Measurements from ENCODE around the gene STK32B.
"Not testable (repeated sequence)": the region's sequence is repeated elsewhere in the genome, so short reads cannot be mapped to it uniquely, and the experiment has no call there.

Gene STK32B

DNA sequence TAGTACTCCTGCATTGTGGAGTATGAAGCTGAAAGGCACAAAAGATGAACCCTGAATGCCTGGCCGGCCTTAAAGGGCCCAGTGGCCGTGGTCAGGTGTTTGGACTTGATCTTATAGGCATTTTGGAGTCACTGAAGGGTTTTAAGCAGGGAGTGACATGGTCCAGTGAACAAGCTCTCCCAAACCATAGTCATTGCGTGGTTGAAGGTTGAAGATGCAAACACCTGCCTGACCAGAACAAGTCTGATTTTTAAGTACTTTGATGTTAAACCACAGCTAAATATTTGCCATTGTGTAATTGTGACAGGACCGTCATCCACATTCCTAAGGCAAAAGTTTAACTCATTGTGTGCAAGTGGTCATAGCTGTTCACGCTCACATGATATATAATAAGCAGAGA, 3.3 kb downstream of the STK32B start:
- peaks cover 13% of the 10 kb centered on the region for H3K27me3 ChIP-seq
- 0 out of 2 replicates have a peak, but pooled peaks cover 3% of the 10 kb centered on the region for H3K9me3 ChIP-seq
- no peak overlapping the region for H3K4me3 ChIP-seq
- peaks cover 6% of the 10 kb centered on the region; the same call in 1 of the 2 replicates for H4K20me1 ChIP-seq
- TF ChIP-seq Cebpa-rat (IDR thresholded peaks at IDR 0.05): no peak
- peaks cover 39% of the 10 kb centered on the region for H3K4me1 ChIP-seq
- no peak overlapping the region for H3K4me2 ChIP-seq
- 0 out of 2 replicates have a peak, but pooled peaks cover 3% of the 10 kb centered on the region for H3K36me3 ChIP-seq
- H3K9ac ChIP-seq: no peak overlapping the region
- H3K27ac ChIP-seq: no peak overlapping the region

DNA sequence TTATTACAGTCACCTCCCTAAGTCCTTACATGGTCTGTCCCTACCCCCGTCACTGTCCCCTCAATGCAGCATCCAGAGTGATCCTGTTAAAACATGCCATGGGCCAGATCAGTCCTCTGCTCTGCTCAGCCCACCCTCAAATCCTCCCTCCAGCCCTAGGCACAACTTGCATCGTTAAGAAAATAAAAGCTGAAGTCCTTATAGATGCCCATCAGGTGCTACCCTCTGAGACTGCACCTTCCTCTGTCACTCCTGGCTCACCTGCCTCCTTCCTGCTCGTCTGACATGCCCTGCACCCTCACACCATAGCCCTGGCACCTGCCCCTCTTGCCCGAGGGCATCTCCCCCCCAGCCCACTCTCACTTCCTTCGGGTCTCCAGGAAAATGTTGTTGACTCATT, 4.1 kb downstream of the STK32B start:
- peaks cover 6% of the 10 kb centered on the region; the same call in 1 of the 2 replicates for H4K20me1 ChIP-seq
- H3K27me3 ChIP-seq: peaks cover 13% of the 10 kb centered on the region
- H3K4me2 ChIP-seq: no peak overlapping the region
- no peak overlapping the region for H3K4me3 ChIP-seq
- no peak overlapping the region for H3K27ac ChIP-seq
- 0 out of 2 replicates have a peak, but pooled peaks cover 7% of the 10 kb centered on the region for H3K36me3 ChIP-seq
- peaks cover 9% of the 10 kb centered on the region for H3K9me3 ChIP-seq
- peaks cover 32% of the 10 kb centered on the region for H3K4me1 ChIP-seq
- no peak overlapping the region for H3K9ac ChIP-seq
- no peak for TF ChIP-seq Cebpa-rat (IDR thresholded peaks at IDR 0.05)

DNA sequence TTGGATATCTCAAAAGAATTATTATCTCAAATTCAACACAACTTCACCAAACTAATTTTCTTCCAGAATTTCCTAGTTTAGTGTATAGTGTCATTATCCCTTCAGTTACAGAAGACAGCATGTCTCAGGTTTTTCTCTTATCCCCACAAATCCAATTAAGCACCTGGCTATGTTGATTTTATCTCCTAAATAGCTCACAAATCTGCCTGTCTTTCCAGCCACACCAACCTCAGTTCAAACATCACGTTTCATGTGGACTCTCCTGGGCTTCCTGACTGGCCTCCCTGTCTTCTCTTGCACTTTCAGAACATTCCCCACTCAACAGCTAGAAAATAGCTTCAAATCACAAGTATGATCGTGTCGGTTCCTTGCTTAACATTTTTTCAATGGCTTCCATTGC, 14.8 kb downstream of the STK32B start:
- TF ChIP-seq Cebpa-rat (IDR thresholded peaks at IDR 0.05): no peak
- H3K4me3 ChIP-seq: no peak overlapping the region
- no peaks in the 10 kb centered on the region; the same call in 1 of the 2 replicates for H4K20me1 ChIP-seq
- no peaks in the 10 kb centered on the region for H3K4me1 ChIP-seq
- H3K9ac ChIP-seq: no peak overlapping the region
- H3K9me3 ChIP-seq: peaks cover 33% of the 10 kb centered on the region
- H3K4me2 ChIP-seq: no peak overlapping the region
- H3K36me3 ChIP-seq: peaks cover 16% of the 10 kb centered on the region; the same call in 1 of the 2 replicates
- no peak overlapping the region for H3K27ac ChIP-seq
- no peaks in the 10 kb centered on the region for H3K27me3 ChIP-seq

DNA sequence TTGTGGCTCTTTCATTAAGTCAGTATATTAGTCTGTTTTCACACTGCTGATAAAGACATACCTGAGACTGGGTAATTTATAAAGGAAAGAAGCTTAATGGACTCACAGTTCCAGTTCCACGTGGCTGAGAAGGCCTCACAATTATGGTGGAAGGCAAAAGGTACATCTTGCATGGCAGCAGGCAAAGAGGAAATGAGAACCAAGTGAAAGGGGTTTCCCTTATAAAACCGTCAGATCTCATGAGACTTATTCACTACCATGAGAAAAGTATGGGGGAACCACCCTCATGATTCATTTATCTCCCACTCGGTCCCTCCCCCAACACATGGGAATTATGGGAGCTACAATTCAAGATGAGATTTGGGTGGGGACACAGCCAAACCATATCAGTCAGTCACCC, 15.7 kb downstream of the STK32B start:
- not testable (repeated sequence) for H4K20me1 ChIP-seq, H3K27ac ChIP-seq, H3K27me3 ChIP-seq, H3K4me1 ChIP-seq, H3K9ac ChIP-seq, H3K4me2 ChIP-seq, H3K4me3 ChIP-seq
- H3K9me3 ChIP-seq: peaks cover 33% of the 10 kb centered on the region
- H3K36me3 ChIP-seq: peaks cover 16% of the 10 kb centered on the region; the same call in 1 of the 2 replicates

DNA sequence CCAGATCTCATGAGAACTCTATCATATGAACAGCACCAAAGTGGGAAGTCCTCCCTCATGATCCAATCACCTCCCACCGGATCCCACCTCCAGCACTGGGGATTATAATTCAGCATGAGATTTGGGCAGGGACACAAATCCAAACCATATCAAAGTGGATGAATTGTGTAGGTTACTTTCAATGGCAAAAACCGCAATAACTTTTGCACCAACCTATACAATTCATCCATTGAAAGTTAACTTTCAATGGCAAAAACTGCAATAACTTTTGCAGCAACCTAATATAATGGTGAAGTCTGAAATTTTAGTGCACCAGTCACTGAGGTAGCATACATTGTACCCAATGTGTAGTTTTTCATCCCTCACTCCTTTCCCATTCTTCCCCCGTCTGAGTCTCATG, 16.6 kb downstream of the STK32B start:
- Histone ChIP-seq H3K36me3 (peaks cover 16% of the 10 kb centered on the region; the same call in 1 of the 2 replicates), H3K4me2 (no peak overlapping the region), H3K27me3 (no peaks in the 10 kb centered on the region), H3K27ac (no peak overlapping the region), H3K9me3 (peaks cover 33% of the 10 kb centered on the region), H3K4me1 (no peaks in the 10 kb centered on the region), H4K20me1 (no peaks in the 10 kb centered on the region), H3K9ac (no peak overlapping the region), H3K4me3 (no peak overlapping the region)
- TF ChIP-seq Cebpa-rat (IDR thresholded peaks at IDR 0.05): no peak

DNA sequence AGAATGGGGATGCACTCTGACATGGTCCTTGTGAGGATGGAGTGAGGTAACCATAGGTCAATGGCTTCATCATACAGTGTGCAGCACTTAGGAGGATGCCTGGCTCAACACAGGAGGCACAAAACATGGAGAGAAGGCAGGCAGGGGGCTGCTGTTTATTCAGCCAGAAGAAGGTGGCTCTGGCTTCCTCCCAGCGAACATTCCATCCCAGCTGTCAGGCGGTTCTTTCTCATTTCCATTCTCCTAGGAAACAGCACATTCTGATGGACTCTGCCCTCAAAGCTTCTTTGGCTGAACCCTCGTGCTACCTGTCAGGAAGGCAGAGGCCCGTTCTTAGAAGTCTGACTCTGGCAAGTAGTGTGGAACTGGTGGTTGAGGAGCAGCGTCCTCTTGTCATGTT, 18.6 kb downstream of the STK32B start:
- no peak for TF ChIP-seq Cebpa-rat (IDR thresholded peaks at IDR 0.05)

DNA sequence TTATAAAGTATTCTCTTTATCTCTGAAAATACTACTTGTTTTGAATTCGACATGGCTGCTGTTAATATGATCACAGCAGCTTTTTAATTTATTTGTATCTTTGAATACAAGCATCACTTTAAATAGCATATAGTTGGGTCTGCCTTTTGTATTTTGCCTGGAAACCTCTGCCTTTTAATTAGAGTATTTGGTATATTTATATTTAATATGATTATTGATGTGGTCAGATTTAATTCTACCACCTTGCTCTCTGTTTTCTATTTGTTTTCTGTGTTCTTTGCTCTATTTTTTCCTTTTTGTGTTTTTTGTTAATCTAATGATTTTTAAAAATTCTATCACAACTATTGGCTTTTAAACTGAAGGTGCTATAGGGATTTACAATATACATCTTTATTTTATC, 21.7 kb downstream of the STK32B start:
- H3K4me3 ChIP-seq: no peak overlapping the region
- no peak for TF ChIP-seq Cebpa-rat (IDR thresholded peaks at IDR 0.05)
- H3K9ac ChIP-seq: no peak overlapping the region
- H3K4me2 ChIP-seq: no peak overlapping the region
- H3K9me3 ChIP-seq: peaks cover 21% of the 10 kb centered on the region
- no peak overlapping the region for H3K27ac ChIP-seq
- no peaks in the 10 kb centered on the region for H4K20me1 ChIP-seq
- peaks cover 6% of the 10 kb centered on the region; the same call in 1 of the 2 replicates for H3K36me3 ChIP-seq
- no peaks in the 10 kb centered on the region for H3K27me3 ChIP-seq
- no peaks in the 10 kb centered on the region for H3K4me1 ChIP-seq

More for the DNA sequence above, 18.6 kb downstream of the STK32B start:
- H3K36me3 ChIP-seq: peaks cover 16% of the 10 kb centered on the region; the same call in 1 of the 2 replicates
- H3K9me3 ChIP-seq: peaks cover 33% of the 10 kb centered on the region
- no peak overlapping the region for H3K4me3 ChIP-seq
- no peak overlapping the region for H3K27ac ChIP-seq
- no peak overlapping the region for H3K4me2 ChIP-seq
- H4K20me1 ChIP-seq: no peaks in the 10 kb centered on the region
- no peaks in the 10 kb centered on the region for H3K4me1 ChIP-seq
- H3K9ac ChIP-seq: no peak overlapping the region
- H3K27me3 ChIP-seq: no peaks in the 10 kb centered on the region

DNA sequence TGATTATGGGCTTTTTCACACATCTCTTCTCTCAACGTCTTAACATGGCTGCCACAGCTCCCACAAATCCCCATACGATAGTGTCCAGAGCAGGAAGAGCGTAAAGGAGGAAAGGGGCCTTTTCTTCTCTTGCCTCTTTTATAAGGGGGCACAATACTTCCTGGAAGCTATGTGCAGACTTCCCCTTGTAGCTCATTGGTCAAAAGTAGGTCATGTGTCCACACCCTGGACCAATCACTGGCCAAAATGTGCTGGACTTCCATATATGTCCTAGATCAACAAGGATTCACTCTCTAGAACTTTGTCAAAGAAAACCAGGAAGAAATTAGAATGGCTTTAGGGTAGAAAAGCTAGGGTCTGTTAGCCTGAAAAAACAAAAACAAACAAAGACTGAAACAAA, 26.7 kb downstream of the STK32B start:
- no peaks in the 10 kb centered on the region for H3K4me1 ChIP-seq
- peaks cover 32% of the 10 kb centered on the region for H3K9me3 ChIP-seq
- H3K27me3 ChIP-seq: no peaks in the 10 kb centered on the region
- H3K9ac ChIP-seq: no peak overlapping the region
- no peak for TF ChIP-seq Cebpa-rat (IDR thresholded peaks at IDR 0.05)
- H4K20me1 ChIP-seq: no peaks in the 10 kb centered on the region
- no peak overlapping the region for H3K27ac ChIP-seq
- H3K4me2 ChIP-seq: no peak overlapping the region
- H3K4me3 ChIP-seq: no peak overlapping the region
- H3K36me3 ChIP-seq: 0 out of 2 replicates have a peak, but pooled peaks cover 3% of the 10 kb centered on the region

DNA sequence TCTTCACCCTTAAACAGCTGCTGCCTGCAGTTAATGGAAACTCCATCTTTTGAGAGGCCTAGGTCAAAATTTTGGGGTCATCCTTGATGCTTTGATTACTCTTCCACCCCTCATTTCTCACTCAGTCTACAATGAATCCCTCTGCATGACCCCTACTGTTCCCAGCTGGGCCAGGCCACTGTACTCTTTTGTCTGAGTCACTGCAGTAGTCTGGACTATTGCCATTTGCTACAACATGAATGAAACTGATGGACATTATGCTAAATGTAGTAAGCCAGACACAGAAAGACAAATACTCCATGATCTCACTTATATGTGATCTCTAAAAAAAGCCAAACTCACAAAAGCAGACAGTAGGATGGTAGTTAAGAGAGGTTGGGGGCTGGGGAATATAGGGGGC, 28.3 kb downstream of the STK32B start:
- no peak overlapping the region for H3K9ac ChIP-seq
- H3K36me3 ChIP-seq: 0 out of 2 replicates have a peak, but pooled peaks cover 3% of the 10 kb centered on the region
- peaks cover 32% of the 10 kb centered on the region for H3K9me3 ChIP-seq
- H3K27me3 ChIP-seq: no peaks in the 10 kb centered on the region
- H3K4me1 ChIP-seq: no peaks in the 10 kb centered on the region
- no peak overlapping the region for H3K4me2 ChIP-seq
- H3K27ac ChIP-seq: no peak overlapping the region
- no peak overlapping the region for H3K4me3 ChIP-seq
- no peak for TF ChIP-seq Cebpa-rat (IDR thresholded peaks at IDR 0.05)
- H4K20me1 ChIP-seq: no peaks in the 10 kb centered on the region

DNA sequence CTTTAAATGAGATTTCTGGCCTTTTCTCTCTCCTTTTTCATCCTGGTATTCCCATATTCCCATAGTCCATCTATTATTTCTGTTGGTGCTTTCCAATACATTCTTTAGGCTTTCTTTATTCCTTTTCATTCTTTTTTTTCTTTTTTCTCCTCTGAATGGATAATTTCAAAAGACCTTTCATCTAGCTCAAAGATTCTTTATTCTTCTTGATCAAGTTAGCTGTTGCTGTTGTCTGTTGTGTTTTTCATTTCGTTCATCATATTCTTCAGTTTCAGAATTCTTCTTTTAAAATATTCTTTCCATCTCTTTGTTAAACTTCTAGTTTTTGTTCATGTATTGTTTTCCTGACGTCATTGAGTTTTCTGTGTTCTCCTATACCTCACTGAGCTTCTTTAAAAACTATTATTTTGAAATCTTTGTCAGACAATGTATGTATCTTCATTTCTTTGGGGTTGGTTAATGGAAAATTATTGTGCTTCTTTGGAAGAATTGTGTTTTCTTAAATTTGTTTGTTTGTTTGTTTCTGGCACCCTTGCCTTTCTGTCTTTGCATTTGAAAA, 30.2 kb downstream of the STK32B start:
- no peak overlapping the region for H3K4me3 ChIP-seq
- no peaks in the 10 kb centered on the region for H4K20me1 ChIP-seq
- H3K9me3 ChIP-seq: peaks cover 42% of the 10 kb centered on the region
- no peak overlapping the region for H3K9ac ChIP-seq
- H3K27me3 ChIP-seq: no peaks in the 10 kb centered on the region
- no peaks in the 10 kb centered on the region for H3K4me1 ChIP-seq
- H3K36me3 ChIP-seq: peaks cover 11% of the 10 kb centered on the region; the same call in 1 of the 2 replicates
- TF ChIP-seq Cebpa-rat (IDR thresholded peaks at IDR 0.05): no peak
- H3K27ac ChIP-seq: no peak overlapping the region
- no peak overlapping the region for H3K4me2 ChIP-seq
